CD4-positive, alpha-beta T cell treated with Interferon gamma for 1 hour (primary cell): Measurements from ENCODE around the gene PCDHB14.
"Not testable (repeated sequence)": the region's sequence is repeated elsewhere in the genome, so short reads cannot be mapped to it uniquely, and the experiment has no call there.

Experiments
- DNase-seq: peaks from one replicate; pipeline ENCODE4 v3.0.0-alpha.2; 2020

The PCDHB14 gene

GRCh38 chr5:141210849-141211248 lies 12.3 kb upstream of the PCDHB14 start:
- not testable (repeated sequence) for DNase-seq

GRCh38 chr5:141213656-141214339 lies 9.3 kb upstream of the PCDHB14 start, which contains the start of gene PCDHB13:
PCDHB13 (plus strand) TSS chr5:141213919; CDS start chr5:141214124, 205 bp downstream.
- DNase-seq, result not testable (repeated sequence)

- DNase-seq, result not testable (repeated sequence)
These were observed 8.6 kb upstream of the PCDHB14 start for GRCh38 chr5:141214583-141214982.

GRCh38 chr5:141215504-141215903 lies 7.6 kb upstream of the PCDHB14 start:
- DNase-seq, result not testable (repeated sequence)

- not testable (repeated sequence) for DNase-seq
These were observed 7.1 kb upstream of the PCDHB14 start for GRCh38 chr5:141216035-141216434.

- DNase-seq, result not testable (repeated sequence)
These were observed 1.7 kb downstream of the PCDHB14 start for GRCh38 chr5:141224844-141225243.

- not testable (repeated sequence) for DNase-seq
These were observed 2.3 kb downstream of the PCDHB14 start for GRCh38 chr5:141225421-141225820.

- no peak for DNase-seq
These were observed 11.0 kb downstream of the PCDHB14 start for GRCh38 chr5:141234109-141234667.

GRCh38 chr5:141235922-141236321 lies 12.8 kb downstream of the PCDHB14 start:
- DNase-seq, result not testable (repeated sequence)

GRCh38 chr5:141236516-141237313 lies 13.6 kb downstream of the PCDHB14 start:
- no peak for DNase-seq

- no peak for DNase-seq
These were observed 18.4 kb downstream of the PCDHB14 start for GRCh38 chr5:141241496-141241895.

- DNase-seq, result no peak
These were observed 22.1 kb downstream of the PCDHB14 start, which contains the start of gene PCDHB15 for GRCh38 chr5:141245250-141245717. PCDHB15 (plus strand) TSS chr5:141245395; CDS start chr5:141245579, 184 bp downstream.

- DNase-seq, result not testable (repeated sequence)
These were observed 23.8 kb downstream of the PCDHB14 start for GRCh38 chr5:141246971-141247370.

- not testable (repeated sequence) for DNase-seq
These were observed 24.3 kb downstream of the PCDHB14 start for GRCh38 chr5:141247434-141247833.

GRCh38 chr5:141250576-141250975 lies 27.4 kb downstream of the PCDHB14 start:
- no peak for DNase-seq

- DNase-seq, result no peak
These were observed 35.3 kb downstream of the PCDHB14 start for GRCh38 chr5:141258464-141258863.

GRCh38 chr5:141258948-141259347 lies 35.8 kb downstream of the PCDHB14 start:
- no peak for DNase-seq

GRCh38 chr5:141260458-141261237 lies 37.5 kb downstream of the PCDHB14 start:
- no peak for DNase-seq

GRCh38 chr5:141261238-141261546 lies 38.0 kb downstream of the PCDHB14 start:
- no peak for DNase-seq

- no peak for DNase-seq
These were observed 46.1 kb downstream of the PCDHB14 start for GRCh38 chr5:141269195-141269594.

- no peak for DNase-seq
These were observed 49.8 kb downstream of the PCDHB14 start for GRCh38 chr5:141272906-141273305.
